Fibroblast of skin of left quadriceps (primary cell): ENCODE measurements around the gene TPK1.

ENCODE experiments used
- DNase-seq, 2 experiments: peaks; one replicate each; pipeline ENCODE4 v3.0.0-alpha.2; 2013; ENCODE audit warnings: low read depth in 2 of 2

The TPK1 gene

DNA sequence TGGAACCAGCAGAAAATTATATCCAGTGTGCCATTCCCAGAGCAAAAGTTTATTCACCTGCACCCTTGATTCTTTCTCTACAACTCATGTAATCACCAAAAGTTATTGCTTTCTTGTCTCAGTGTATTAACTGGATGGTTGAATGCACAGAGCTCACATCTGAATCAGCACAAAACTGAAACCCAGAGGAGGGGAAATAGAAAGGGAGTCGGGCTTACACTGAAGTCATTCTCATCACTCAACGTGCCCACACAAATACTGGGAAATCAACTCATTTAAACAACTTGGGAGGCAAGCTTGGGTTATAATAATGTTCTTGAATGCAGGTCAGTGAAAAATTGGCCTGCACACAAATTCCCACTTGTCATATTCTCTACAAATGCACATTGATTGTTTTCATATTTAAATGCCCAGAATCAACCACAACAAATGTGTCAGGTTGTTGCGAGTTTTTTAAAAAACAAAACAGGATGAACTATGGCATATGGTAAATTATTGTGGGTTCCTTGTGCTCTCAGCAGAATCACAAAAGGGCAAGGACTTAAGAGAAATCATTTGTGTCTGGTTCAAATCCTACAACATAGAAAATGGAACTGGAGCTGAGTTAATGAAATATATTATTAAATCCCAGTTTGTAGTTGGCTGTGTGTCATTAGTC, 306.5 kb downstream of the TPK1 start:
- no peak for DNase-seq

GRCh38 chr7:144528536-144529045, 307.3 kb downstream of the TPK1 start:
- no peak for DNase-seq

DNA sequence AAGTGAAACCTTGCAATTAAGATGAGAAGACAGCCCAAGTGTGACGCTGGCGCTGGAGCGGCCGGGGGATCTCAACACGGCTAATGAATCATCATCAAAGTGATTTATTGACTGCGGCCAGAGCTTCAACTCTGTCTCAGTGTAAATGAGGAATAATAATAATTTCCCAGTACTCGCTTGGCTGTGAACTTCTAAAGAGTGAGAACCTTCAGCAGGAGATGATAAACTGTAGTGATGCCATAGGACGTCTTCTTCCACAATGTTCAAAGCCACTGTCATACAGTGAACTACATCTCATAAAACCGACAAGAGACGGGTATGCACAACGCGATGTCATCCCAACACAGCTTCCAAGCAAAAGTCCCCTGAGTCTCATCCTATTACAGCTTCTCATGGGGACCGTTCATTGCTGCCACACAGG, 308.8 kb downstream of the TPK1 start:
- DNase-seq: no peak

DNA sequence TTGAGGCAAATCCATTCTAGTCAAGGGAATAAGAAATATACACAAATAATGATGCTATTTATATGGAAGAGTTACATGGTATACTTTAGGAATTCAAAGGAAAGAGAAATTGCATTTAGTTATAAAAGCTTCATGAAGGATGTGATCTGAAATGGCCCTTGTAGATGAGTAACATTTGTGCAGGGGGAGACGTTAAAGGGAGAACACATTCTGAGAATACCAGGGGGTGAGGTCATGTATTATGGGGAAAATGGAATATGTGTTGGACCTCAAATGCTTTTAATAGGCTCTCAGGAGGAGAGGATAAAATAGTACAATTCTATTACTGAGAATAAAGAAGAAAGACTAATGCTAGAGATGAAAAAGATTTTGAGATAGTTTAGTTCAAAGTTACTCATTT, 309.9 kb downstream of the TPK1 start:
- no peak for DNase-seq

DNA sequence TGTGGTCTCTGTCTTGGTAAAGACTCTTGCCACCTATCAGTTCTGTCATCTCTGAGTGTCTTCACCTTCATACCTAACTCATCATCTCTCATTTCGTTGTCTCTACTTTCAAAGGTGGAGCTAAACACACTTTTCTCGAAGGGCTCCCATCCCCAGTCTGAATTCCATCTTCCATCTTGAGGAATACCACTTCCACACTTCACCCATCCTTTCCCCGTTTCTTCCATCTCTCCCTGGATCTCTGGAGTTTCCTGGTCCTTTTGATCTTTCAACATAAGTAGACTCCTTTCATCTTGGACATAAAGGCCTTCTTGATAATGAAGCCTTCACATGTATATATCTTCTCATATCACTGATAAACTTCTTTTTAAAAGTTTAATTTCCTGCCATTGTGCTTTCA, 311.6 kb downstream of the TPK1 start:
- no peak for DNase-seq

DNA sequence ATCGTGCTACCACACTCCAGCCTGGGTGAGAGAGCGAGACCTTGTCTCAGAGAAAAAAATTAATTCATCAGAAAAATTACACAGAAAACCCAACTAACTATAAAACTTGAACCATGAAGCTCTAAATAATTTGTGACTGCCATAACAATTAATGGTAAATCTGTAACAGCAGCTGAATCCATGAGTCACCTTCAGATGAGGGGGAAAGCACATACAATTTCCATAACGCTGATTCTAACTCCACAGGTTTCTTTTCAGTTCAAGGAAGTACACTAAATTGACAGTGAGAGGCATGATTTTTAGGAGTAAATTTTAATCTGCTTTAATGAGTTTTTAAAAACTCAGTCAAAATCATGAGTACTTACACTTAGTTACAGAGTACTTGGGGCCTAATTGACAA, 312.2 kb downstream of the TPK1 start:
- DNase-seq: no peak

GRCh38 chr7:144519925-144520324, 315.9 kb downstream of the TPK1 start:
- DNase-seq: no peak

- no peak for DNase-seq
Measured at GRCh38 chr7:144518360-144518759, 317.5 kb downstream of the TPK1 start.

- no peak for DNase-seq
Measured at GRCh38 chr7:144517749-144518148, 318.1 kb downstream of the TPK1 start.

DNA sequence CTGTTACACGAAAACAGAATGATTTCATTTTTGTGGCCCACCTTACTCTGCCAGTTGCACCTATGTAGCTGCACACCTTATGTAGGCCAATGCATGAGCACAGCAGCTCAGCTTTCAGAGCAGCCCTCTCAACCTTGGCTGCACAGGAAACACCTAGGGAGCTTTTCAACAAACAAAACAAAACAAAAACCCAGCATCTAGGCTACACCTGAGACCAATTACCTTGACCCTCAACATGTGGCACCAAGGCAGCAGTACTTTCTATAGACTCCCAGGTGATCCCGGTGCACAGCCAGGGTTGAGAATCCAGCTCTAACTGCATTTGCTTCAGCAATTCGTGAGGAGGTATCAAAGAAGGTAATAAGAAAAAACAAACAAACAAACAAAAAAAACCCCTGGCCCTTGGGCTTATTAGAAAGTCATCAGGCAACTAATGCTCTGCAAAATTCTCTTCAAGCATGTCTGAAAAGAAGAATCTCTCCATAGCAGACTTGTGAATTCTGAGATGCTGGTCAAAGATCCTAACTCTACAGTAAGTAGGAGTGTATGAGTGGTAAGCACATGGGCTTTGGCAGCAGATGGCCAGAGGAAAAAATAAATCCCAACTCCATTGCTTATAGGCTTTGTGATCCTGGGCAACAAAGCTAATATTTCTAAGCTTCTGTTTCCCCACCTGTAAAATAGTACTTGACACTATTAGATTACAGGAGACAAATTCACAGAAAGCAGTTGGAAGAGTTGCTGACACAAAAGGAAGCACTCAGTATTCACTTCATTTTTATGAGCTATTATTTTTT, 318.9 kb downstream of the TPK1 start:
- DNase-seq: no peak

GRCh38 chr7:144513334-144513733, 322.5 kb downstream of the TPK1 start:
- DNase-seq: no peak

- DNase-seq: no peak
Measured at GRCh38 chr7:144510621-144511020, 325.2 kb downstream of the TPK1 start.

DNA sequence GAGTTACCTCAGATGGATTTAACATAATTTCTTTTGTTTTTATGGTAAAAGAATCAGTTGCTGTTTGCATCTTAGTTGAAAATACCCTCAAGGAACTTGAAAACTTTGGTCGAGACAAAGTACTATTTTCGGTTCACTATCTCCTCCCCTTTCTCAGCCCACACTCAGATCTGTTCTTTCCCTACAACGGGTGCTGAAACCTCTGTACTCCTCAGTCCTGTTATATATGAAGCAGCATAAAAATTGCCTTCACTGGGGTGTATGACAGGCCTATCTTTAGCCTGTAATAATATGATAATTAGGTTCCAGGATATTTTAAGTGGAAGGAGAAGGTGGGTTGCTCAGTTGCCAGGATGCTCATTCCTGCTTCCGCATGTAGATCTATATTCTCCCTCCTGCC, 327.2 kb downstream of the TPK1 start:
- no peak for DNase-seq

DNA sequence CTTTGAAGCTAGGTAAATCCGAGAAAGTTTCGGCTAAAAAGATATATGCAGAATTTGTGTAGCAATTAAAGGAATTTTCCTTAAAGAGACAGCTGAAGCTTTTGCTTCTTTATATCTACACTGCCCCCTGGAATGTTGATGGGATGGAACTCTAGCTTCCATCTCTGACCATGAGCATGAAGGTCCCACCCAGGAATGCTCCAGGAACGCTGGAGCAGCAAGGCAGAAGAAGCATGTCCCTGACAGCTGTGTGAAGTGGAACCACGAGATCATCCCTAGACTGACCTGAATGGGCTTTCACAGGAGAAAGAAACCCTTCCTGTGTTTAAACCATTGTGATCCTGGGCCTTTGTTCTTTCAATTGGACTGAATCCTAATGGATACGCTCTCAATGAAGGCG, 332.6 kb downstream of the TPK1 start:
- DNase-seq: no peak

- no peak for DNase-seq
Measured at GRCh38 chr7:144500225-144500624, 335.6 kb downstream of the TPK1 start.

GRCh38 chr7:144497282-144497681, 338.6 kb downstream of the TPK1 start:
- DNase-seq: no peak

GRCh38 chr7:144494355-144494754, 341.5 kb downstream of the TPK1 start:
- DNase-seq: no peak

DNA sequence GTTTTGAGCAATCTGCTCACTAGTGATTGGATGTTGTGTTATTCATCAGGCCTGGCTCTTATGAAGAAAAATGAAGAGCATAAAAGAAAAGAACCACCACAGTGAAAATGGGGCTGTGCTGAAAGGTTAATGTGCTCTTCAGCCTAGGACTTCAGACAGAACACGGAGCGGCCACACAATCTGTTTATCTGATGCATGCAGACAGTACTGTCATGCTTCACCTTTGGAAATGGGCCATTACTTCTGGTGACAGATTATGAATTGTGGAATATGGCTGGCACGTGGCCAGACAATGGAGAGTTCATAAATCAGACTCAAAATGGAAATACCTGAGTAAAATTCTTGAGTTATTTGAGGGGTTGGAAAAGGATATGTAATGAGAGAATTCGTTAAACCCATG, 346.3 kb downstream of the TPK1 start:
- DNase-seq: no peak

DNA sequence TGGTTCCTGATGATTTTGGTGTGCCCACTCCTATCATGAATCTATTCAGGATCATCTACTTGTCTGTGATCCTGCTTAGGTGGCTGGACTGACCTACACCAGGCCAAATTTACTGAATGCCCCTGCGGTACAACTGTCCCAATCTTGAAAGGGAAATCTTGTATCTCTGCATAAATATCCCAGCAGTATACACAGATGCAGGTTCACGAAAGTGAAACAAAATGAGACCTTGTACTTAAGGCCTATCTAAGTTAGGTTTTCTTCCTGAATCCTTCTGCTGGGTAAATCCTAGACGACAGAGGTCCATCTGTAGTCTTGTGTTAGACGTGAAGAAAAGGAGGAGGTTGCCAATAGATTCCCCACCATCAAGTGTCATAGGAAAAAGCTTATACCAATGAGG, 346.9 kb downstream of the TPK1 start:
- no peak for DNase-seq

GRCh38 chr7:144487901-144488300, 348.0 kb downstream of the TPK1 start:
- no peak for DNase-seq

DNA sequence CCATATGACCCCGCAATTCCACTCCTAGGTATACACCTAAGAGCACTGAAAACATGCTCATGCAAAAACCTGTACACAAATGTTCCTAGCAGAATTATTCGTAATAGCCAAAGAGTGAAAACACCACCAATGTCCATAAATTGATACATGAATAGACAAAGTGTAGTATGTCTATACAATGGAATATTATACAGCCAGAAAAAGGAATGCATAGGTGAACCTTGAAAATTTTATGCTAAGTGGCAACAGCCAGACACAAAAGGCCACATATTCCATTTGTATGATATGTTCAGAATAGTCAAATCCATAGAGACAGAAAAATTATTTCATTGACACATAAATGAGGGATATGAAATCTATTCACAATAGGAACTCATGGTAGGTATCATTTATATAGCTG, 351.4 kb downstream of the TPK1 start:
- no peak for DNase-seq

DNA sequence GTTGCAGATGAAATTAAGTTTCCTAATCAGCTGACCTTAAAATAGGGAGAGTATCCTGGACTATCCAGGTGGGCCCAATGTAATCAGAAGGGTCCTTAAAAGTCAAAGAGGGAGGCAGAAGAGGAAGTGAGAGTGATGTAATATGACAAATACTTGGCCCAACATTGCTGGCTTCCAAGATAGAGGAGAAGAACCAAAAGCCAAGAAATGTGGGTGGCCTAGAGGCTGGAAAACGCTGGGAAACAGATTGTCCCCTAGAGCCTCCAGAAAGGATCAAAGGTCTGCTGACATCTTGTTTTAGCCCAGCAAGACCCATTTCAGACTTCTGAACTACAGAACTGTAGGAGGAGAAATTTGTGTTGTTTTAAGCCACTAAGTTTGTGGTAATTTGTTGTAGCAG, 352.7 kb downstream of the TPK1 start:
- DNase-seq: no peak

GRCh38 chr7:144481833-144482232, 354.0 kb downstream of the TPK1 start:
- DNase-seq: no peak
